CD4-positive, alpha-beta T cell treated with Interleukin-2 at 100 ng/mL for 4 hours (primary cell): ENCODE measurements around the gene NEB.
"Not testable (repeated sequence)": the region's sequence is repeated elsewhere in the genome, so short reads cannot be mapped to it uniquely, and the experiment has no call there.

ENCODE experiments used
- DNase-seq: peaks from one replicate; pipeline ENCODE4 v3.0.0-alpha.2; 2020; ENCODE audit warnings: low spot score

NEB gene

GRCh38 chr2:151557883-151558282 lies 176.4 kb downstream of the NEB start:
- DNase-seq = not testable (repeated sequence)

- DNase-seq = no peak
Observed at GRCh38 chr2:151556121-151556520, 178.2 kb downstream of the NEB start.

- no peak for DNase-seq
Observed at GRCh38 chr2:151552287-151552686, 182.0 kb downstream of the NEB start.

- DNase-seq = no peak
Observed at GRCh38 chr2:151551556-151551955, 182.7 kb downstream of the NEB start.

- DNase-seq = no peak
Observed at GRCh38 chr2:151549191-151549590, 185.1 kb downstream of the NEB start.

GRCh38 chr2:151544449-151544848 lies 189.8 kb downstream of the NEB start:
- no peak for DNase-seq

- DNase-seq = no peak
Observed at GRCh38 chr2:151543876-151544275, 190.4 kb downstream of the NEB start.

- no peak for DNase-seq
Observed at GRCh38 chr2:151534001-151534400, 200.3 kb downstream of the NEB start.

- no peak for DNase-seq
Observed at GRCh38 chr2:151533127-151533526, 201.1 kb downstream of the NEB start.

- no peak for DNase-seq
Observed at GRCh38 chr2:151526572-151527090, 207.6 kb downstream of the NEB start.

GRCh38 chr2:151525821-151526373 lies 208.4 kb downstream of the NEB start:
- DNase-seq = no peak

- no peak for DNase-seq
Observed at GRCh38 chr2:151523850-151524249, 210.4 kb downstream of the NEB start.

- no peak for DNase-seq
Observed at GRCh38 chr2:151522556-151522955, 211.7 kb downstream of the NEB start.

GRCh38 chr2:151520976-151521375 lies 213.3 kb downstream of the NEB start:
- no peak for DNase-seq

GRCh38 chr2:151518802-151519201 lies 215.5 kb downstream of the NEB start:
- DNase-seq = no peak

- no peak for DNase-seq
Observed at GRCh38 chr2:151508519-151508918, 225.8 kb downstream of the NEB start.

- no peak for DNase-seq
Observed at GRCh38 chr2:151506170-151506569, 228.1 kb downstream of the NEB start.

GRCh38 chr2:151498178-151498577 lies 236.1 kb downstream of the NEB start:
- DNase-seq = no peak

- no peak for DNase-seq
Observed at GRCh38 chr2:151491496-151491895, 242.8 kb downstream of the NEB start.

- no peak for DNase-seq
Observed at GRCh38 chr2:151490276-151490675, 244.0 kb downstream of the NEB start.

GRCh38 chr2:151486053-151486452 lies 248.2 kb downstream of the NEB start:
- no peak for DNase-seq

- DNase-seq = no peak
Observed at GRCh38 chr2:151484100-151484499, 250.2 kb downstream of the NEB start.

- DNase-seq = no peak
Observed at GRCh38 chr2:151483546-151483945, 250.7 kb downstream of the NEB start.

- no peak for DNase-seq
Observed at GRCh38 chr2:151482171-151482725, 252.0 kb downstream of the NEB start.
